Stimulated activated CD8-positive, alpha-beta memory T cell treated with anti-CD3 and anti-CD28 coated beads, Interleukin-12 subunit alpha, Interleukin-12 subunit beta, amount 100 ng/mL, for 4 hours (primary cell): ENCODE data around the gene ITK.

Experiments
- DNase-seq: peaks from one replicate; pipeline ENCODE4 v3.0.0-alpha.2; 2020; ENCODE audit warnings: low read depth

Gene ITK

DNA sequence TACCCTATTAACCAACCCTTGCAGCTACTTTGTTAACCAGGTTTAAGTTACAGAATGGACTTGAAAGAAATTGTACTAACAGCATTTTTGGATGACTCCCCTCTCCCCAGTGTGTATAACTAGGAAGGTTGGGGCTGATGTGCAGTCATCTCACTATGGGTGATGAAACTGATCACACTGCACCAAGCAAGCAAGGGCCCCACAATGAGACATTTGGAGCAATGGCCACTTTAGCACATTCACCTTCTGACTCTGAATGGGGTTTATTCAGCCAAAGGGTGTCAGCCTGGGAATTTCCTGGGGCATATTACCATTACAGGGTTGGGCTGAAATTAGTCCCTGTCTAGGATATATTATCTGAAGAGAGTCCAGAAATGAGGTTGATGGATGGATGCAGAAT lies 66.6 kb downstream of the ITK start:
- DNase-seq, result no peak

GRCh38 chr5:157248821-157249470 lies 68.3 kb downstream of the ITK start:
- no peak for DNase-seq

DNA sequence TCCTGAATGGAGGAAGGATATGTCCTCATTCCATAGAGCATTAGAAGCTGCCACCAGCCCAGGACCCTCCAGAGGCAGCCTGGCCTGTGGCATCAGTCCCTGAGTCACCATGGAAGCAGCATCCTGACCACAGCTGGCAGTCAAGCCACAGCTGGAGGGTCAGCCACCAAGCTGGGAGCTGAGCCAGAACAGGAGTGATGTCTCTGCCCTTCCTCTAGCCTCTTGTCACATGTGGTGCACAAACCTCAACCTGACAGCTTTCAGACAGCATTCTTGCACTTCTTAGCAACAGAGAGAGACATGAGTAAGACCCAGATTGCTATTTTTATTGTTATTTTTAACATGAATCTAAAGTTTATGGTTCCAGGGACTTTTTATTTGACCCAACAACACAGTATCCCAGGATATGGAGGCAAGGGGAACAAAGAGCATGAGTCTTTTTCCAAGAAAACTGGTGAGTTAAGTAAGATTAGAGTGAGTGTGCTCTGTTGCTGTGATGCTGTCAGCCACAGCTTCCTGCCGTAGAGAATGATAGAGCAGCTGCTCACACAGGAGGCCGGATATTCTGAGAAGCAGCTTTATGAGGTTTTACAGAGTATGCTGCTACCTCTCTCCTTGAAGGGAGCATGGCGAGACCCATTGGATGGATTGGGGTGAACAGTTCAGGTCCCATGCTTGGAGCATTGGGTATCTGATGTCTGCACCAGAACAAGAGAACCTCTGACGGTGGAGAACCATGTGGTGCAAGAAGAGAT lies 72.2 kb downstream of the ITK start:
- peak; percentile 34 for DNase-seq

- no peak for DNase-seq
Measured at GRCh38 chr5:157253547-157253946, 72.9 kb downstream of the ITK start.

DNA sequence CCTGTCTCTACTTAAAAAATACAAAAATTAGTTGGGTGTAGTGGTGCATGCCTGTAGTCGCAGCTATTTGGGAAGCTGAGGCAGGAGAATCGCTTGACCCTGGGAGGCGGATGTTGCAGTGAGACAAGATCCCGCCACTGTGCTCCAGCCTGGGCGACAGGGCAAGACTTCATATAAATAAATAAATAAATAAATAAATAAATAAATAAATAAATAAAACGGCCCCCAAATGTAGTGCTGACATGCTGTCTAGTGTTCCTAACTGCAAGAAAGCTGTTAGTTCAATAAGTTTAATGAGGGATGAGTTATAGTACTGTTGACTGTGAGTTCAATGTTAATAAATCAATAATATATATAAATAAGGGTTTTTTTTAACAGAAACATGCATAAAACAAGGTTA lies 77.8 kb downstream of the ITK start:
- DNase-seq, result no peak

DNA sequence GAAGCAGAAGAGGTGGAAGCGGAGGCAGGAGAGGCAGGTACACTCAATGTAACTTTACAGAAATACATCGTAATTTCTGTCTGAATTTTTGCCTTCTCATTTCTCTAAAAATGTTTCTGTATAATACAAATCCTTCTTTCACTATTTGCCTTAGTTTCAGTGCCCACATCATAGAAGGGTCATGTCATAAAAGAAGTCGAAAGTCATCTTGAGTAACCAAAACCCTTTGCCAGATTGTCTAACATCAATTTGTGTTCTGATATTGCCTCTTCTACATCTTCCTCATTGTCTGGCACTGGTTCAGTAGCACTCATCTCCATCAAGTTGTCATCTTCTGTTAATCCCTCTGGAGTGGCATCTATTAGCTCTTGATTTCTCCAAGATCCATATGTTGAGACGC lies 79.1 kb downstream of the ITK start:
- no peak for DNase-seq

DNA sequence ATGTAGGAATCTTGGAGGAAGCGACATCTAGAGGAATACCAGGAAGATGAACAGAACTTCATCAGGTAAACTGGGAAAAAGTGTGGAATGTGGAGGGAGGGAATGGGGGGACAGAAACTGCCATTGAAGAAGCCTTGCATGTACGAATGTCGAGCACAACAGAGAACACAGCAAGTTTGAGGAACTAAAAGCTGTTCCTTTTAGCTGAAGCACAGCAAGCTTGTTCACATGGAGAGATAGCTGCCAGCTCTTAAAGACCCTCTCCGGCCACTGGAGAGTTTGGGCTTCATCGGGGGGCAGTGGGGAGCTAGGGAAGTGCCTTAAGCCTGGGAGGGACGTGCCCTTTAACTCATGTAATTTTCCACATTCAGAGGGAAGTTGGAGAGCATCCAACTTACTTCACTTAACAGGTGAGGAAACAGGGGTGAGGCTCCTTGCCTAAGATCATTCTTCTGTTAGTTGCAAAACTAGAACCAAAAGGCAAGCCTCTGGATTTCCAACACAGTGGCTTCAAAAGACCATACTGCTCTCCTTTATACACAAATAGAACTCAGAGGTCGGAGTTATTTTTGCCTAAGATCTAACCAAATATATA lies 83.0 kb downstream of the ITK start:
- no peak for DNase-seq

DNA sequence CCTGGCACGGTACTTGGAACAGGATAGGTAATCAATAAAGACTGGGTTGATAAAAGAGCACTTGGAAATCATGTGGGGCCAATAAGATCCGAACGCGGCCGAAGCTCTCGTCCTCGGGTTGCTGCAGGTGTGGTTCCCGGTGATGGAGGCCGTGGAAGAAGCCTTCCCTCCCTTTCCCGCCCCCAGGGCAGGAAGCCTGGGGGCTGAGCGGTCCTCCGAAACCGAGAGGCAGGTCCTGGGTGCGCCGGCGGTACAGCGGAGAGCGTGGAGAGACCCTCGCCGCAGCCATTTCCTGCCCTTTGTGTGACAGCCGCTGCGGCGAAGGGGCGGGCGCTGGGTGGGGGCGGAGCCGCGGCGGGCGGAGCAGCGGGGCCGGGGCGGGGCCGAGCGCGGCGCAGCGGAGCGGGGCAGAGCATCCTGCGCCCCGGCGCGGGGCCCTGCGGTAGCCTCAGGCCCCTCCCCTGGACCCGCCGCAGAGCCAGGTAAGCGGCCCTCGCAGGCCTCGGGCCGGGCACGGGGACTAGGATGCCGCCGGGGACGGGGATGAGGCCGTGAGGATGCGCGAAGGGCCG lies 85.2 kb downstream of the ITK start, which contains the start of gene CYFIP2:
Gene CYFIP2 (plus strand): TSS at position 410 of the 572 bp plus-strand sequence. CDS start 19,239 bp downstream, outside the sequence.
- peak; percentile 78 for DNase-seq

DNA sequence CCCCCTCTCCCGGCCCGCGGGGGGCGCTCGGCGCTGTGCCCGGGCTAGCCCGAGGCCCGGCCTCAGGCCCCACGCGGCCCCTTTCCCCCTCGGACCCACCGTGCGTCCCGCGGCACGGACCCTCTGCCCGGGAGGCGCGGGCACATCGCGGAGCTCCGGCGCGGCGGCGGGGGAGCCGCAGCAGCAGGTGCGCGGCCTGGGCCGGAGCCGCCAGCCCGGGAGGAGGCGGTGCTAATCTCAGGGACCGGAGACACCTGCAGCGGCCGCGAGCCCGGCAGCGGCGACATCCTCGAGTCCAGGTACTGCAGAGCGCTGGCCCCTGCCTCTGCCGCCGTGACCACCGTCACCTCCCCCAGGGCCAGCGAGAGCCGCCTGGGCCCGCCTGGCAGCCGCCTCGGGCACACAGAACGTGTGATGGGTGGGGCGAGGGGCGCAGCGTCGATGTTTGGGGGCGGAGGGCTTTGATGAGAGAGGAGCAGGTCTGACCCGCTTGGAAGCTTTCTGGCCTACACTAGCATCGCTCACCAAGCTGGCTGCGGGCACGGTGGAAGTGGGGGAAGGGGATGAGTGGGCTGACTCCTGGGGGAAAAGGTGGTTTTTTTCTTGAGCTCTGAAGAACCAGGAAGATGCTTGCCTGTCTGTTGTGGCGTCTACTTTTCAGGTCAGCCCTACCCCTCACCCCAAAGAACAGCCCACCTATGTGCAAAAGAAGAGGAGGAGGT lies 85.8 kb downstream of the ITK start:
- DNase-seq, result peak; percentile 36

DNA sequence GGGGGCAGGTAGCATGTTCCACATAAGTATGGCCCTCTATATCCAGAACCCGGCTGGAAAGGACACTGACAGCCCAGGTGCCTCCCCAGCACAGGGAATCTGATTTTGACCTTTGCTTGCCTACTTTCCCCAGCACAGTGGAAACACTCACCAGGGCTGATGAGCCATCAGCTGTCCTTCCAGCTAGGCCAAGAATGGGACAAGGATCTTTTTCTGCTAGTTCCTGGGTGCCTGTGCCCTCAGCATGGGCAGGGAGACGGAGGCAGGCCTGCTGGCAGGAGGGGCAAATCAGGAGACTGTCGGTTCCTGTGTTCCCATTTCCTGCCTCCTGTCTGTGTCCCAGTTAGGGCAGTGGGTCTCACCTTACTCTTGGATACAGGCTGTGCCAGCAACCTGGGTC lies 86.4 kb downstream of the ITK start:
- no peak for DNase-seq

- no peak for DNase-seq
Measured at GRCh38 chr5:157267761-157268480, 87.3 kb downstream of the ITK start.

DNA sequence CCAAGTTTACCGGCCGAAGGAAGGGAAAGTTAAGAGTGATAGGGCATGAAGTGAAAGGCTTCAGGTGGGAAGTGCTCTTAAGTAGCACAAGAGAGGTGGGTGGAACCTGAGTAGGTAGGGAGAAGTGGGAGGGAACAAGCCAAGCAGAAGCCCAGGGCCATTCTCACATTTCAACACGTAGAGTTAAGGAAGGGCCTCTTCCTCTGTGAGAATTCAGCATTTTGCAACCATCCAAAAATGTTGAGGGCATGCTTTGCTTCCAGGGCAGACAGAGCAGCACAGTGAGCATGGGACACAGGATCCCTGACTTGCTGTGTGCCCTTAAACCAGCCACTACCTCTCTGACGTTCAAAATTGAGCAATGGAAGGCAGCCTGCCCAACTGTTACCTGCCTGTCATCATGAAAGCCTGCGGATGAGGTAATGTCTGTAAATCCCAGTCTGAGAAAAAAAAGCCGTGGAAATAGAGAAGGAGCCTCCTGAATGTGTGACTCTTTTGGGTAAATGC lies 88.6 kb downstream of the ITK start:
- DNase-seq, result no peak

DNA sequence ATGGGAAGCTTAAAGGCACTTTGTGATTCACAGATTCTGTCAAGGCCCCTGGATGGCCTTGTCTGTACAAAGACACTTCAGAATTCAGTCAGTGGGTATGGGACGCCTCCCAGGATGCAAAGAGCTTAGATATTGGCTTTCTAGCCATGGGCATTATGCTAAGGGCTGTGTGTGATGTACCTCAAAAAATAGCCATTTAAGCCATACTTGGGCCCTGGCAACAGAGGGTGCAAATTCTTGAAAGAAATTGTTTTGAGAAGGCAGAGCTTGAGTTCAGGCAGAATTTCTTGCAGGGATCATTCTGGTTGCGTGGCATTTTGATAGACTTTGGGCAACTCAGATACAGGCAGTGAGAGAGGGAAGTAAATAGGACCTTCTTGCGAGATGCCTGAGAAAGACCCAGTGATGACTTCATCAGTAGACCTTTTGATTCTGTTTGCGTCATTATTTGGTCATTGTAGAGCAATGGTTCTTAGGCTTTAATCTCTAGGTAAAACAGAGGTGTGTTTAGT lies 89.2 kb downstream of the ITK start:
- DNase-seq, result no peak

DNA sequence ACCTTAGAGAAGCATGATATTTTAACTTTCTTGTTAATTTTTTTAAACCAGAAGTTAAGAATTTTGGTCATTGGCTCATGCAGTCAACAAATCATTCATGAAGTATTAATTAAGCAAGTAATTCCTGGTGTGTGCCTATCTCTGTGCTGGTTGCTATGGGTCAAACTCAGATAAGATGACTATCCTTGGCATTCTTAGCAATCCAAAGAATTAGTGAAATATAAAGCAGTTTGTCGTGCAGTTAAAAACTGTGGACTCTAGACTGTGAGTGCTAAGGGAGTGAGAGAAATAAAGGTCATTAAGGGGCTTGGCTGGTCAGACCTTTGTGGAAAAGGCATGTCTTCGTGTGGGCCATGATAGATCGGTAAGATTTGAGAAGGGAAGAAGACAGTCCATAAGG lies 90.1 kb downstream of the ITK start:
- DNase-seq, result no peak

DNA sequence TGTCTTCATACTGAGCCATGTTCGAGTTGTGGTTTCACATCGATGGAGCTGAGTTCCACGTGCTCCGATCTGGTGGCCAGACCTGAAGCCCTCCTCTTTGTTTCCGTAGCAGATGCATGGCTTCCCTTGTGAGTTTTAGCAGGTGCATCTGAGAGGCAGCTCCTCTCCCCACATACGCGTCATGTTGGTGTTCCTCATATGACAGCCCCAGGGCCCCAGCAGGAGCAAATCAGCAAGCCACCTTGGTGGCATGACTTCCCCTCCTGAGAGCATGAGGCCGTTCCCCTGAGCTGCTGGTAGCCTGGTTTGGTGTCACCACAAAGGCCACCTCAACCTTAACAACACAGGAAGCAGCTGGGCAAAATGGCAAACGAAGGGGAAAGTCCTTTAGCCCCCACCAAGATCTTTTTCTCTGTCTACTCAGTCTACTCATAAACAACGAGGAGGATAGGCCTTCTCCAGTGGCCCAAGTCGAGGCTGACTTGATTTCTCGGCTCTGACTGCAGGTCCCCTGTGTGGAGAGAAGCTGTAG lies 91.2 kb downstream of the ITK start:
- DNase-seq, result peak; percentile 69

DNA sequence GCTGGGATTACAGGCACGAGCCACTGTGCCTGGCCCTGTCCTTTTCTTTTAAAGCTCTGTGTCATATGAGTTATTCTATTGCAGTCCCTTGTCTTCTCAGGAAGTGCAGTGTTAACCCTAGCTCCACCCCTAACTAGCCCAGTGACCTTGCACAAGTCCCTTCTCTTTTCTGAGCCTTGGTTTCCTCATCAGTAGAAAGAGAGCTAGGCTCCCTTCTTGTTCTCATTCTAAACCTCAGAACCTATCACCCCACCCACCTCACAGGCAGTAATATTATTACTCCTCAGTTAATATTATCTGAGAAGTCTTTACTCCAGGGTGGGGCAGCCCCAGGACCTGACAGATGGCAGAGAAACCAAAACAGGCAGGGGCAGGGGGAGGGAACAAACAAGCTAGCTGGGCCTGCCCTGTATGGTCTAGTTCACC lies 92.5 kb downstream of the ITK start:
- no peak for DNase-seq

DNA sequence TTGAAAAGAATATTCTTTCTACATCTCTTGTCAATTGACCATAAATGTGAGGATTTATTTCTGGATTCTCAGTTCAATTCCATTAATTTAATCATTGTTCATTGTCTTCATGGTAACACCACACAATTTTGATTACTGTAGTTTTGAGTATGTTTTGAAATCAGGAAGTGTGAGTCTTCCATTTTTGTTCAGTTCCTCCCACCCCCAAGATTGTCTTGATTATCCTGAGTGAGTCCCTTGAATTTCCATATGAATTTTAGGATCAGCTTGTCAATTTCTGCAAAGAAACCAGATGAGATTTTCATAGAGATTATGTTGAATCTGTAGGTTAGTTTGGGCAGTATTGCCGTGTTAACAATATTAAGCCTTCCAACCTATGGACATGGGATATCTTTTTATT lies 94.8 kb downstream of the ITK start:
- DNase-seq, result no peak

GRCh38 chr5:157278319-157279037 lies 97.8 kb downstream of the ITK start:
- DNase-seq, result no peak

GRCh38 chr5:157279605-157280239 lies 99.1 kb downstream of the ITK start:
- no peak for DNase-seq

DNA sequence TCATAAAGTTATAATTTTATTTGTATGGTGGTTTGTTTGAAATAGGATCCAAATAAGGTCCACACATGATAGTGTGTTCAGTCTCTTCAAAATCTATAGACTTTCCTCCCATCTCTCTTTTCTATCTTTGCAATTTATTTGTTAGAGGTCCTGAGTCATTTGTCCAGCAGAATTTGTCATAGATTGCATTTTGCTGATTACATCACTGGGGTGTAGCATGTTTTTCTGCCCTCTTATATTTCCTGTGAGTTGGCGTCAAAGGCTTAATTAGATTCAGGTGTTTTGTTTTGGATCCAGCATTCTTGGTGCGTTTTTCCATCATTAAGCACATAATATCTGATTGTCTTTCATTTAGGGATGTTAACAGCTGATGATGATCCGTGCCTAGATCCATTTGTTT lies 100.3 kb downstream of the ITK start:
- no peak for DNase-seq
